HepG2 (cell line): ENCODE data around the gene SPANXB1.

Experiments
- FOXA3 ChIP-seq: IDR thresholded peaks from 2 replicates; pipeline ENCODE4 v1.6.1; 2016; ENCODE audit warnings: missing genetic modification reagents, missing compliant biosample characterization
- ZNF20 ChIP-seq: sonication (generic); formaldehyde crosslinking; IDR thresholded peaks from 2 replicates; pipeline ENCODE4 v1.4.0; 2020; ENCODE audit warnings: mild to moderate bottlenecking, moderate library complexity, missing genetic modification reagents
- TF ChIP-seq, protein P1 (sequence below): sonication (generic); formaldehyde crosslinking; IDR thresholded peaks from 2 replicates; pipeline ENCODE4 v1.5.0; 2020; ENCODE audit warnings: mild to moderate bottlenecking, missing genetic modification reagents, moderate library complexity

GRCh38 chrX:140975472-140975871 is 26.9 kb upstream of the SPANXB1 start:
- TF ChIP-seq ZNF20 (CRISPR knock-in tag) (no peak), FOXA3 (CRISPR knock-in tag) (no peak)
- TF ChIP-seq, protein P1, sequence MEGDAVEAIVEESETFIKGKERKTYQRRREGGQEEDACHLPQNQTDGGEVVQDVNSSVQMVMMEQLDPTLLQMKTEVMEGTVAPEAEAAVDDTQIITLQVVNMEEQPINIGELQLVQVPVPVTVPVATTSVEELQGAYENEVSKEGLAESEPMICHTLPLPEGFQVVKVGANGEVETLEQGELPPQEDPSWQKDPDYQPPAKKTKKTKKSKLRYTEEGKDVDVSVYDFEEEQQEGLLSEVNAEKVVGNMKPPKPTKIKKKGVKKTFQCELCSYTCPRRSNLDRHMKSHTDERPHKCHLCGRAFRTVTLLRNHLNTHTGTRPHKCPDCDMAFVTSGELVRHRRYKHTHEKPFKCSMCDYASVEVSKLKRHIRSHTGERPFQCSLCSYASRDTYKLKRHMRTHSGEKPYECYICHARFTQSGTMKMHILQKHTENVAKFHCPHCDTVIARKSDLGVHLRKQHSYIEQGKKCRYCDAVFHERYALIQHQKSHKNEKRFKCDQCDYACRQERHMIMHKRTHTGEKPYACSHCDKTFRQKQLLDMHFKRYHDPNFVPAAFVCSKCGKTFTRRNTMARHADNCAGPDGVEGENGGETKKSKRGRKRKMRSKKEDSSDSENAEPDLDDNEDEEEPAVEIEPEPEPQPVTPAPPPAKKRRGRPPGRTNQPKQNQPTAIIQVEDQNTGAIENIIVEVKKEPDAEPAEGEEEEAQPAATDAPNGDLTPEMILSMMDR: no peak
